Astrocyte (in vitro differentiated cells and primary cell): ENCODE measurements around the gene KRT73.

Experiments
- EZH2 ChIP-seq: IDR thresholded peaks from 2 replicates; pipeline ENCODE4 v1.6.1; 2012; ENCODE audit warnings: mild to moderate bottlenecking, low read length, inconsistent platforms; ENCODE audit not compliant: insufficient read depth
- TF ChIP-seq, protein P1 (sequence below): IDR thresholded peaks from 2 replicates; pipeline ENCODE4 v1.5.1; 2011; ENCODE audit warnings: low read depth, mild to moderate bottlenecking, inconsistent platforms, low read length, moderate library complexity; ENCODE audit not compliant: insufficient read depth

GRCh38 chr12:52631676-52632459 is 13.5 kb upstream of the KRT73 start:
- no peak for TF ChIP-seq EZH2
- TF ChIP-seq, protein P1, sequence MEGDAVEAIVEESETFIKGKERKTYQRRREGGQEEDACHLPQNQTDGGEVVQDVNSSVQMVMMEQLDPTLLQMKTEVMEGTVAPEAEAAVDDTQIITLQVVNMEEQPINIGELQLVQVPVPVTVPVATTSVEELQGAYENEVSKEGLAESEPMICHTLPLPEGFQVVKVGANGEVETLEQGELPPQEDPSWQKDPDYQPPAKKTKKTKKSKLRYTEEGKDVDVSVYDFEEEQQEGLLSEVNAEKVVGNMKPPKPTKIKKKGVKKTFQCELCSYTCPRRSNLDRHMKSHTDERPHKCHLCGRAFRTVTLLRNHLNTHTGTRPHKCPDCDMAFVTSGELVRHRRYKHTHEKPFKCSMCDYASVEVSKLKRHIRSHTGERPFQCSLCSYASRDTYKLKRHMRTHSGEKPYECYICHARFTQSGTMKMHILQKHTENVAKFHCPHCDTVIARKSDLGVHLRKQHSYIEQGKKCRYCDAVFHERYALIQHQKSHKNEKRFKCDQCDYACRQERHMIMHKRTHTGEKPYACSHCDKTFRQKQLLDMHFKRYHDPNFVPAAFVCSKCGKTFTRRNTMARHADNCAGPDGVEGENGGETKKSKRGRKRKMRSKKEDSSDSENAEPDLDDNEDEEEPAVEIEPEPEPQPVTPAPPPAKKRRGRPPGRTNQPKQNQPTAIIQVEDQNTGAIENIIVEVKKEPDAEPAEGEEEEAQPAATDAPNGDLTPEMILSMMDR, result no peak
